Ishikawa (cell line): Measurements from ENCODE around the gene GAB3.

Source experiments
- CEBPB ChIP-seq: IDR thresholded peaks from 2 replicates; pipeline ENCODE4 v1.6.1; 2012
- CREB1 ChIP-seq: IDR thresholded peaks from 2 replicates; pipeline ENCODE4 v1.6.1; 2012; ENCODE audit warnings: low read depth
- EGR1 ChIP-seq: IDR thresholded peaks from 2 replicates; pipeline ENCODE4 v1.6.1; 2012
- EP300 ChIP-seq: IDR thresholded peaks from 2 replicates; pipeline ENCODE4 v1.6.1; 2012; ENCODE audit warnings: borderline replicate concordance
- FOXM1 ChIP-seq: IDR thresholded peaks from 2 replicates; pipeline ENCODE4 v1.6.1; 2012; ENCODE audit warnings: low read depth, borderline replicate concordance
- MAX ChIP-seq: IDR thresholded peaks from 2 replicates; pipeline ENCODE4 v1.6.1; 2012
- NFIC ChIP-seq: IDR thresholded peaks from 2 replicates; pipeline ENCODE4 v1.6.1; 2012
- RAD21 ChIP-seq: IDR thresholded peaks from 2 replicates; pipeline ENCODE4 v1.6.1; 2012; ENCODE audit warnings: low read depth
- REST ChIP-seq: IDR thresholded peaks from 2 replicates; pipeline ENCODE4 v1.6.1; 2012; ENCODE audit warnings: low read depth, mild to moderate bottlenecking
- TAF1 ChIP-seq: IDR thresholded peaks from 2 replicates; pipeline ENCODE4 v1.6.1; 2012; ENCODE audit warnings: low read depth, mild to moderate bottlenecking
- TCF12 ChIP-seq: IDR thresholded peaks from 2 replicates; pipeline ENCODE4 v1.6.1; 2012; ENCODE audit warnings: low read depth
- TEAD4 ChIP-seq: IDR thresholded peaks from 2 replicates; pipeline ENCODE4 v1.6.1; 2012
- USF1 ChIP-seq: IDR thresholded peaks from 2 replicates; pipeline ENCODE4 v1.6.1; 2012
- YY1 ChIP-seq: IDR thresholded peaks from 2 replicates; pipeline ENCODE4 v1.6.1; 2012; ENCODE audit warnings: low read depth
- ZBTB7A ChIP-seq: IDR thresholded peaks from 2 replicates; pipeline ENCODE4 v1.6.1; 2012; ENCODE audit warnings: low read depth

Gene GAB3

GRCh38 chrX:154749856-154750255 is 1.0 kb downstream of the GAB3 start:
- TF ChIP-seq REST (no peak), FOXM1 (no peak), EP300 (no peak), MAX (no peak), TAF1 (no peak), USF1 (no peak), RAD21 (no peak), CEBPB (no peak), NFIC (no peak), EGR1 (no peak), CREB1 (no peak), ZBTB7A (no peak), TEAD4 (no peak), TCF12 (no peak)

- no peak for TF ChIP-seq USF1
- peak; percentile 79 for TF ChIP-seq RAD21
- TF ChIP-seq TCF12 = no peak
- TF ChIP-seq REST = no peak
- no peak for TF ChIP-seq ZBTB7A
These were observed 2.1 kb downstream of the GAB3 start for GRCh38 chrX:154748712-154749339.

- TF ChIP-seq USF1 (no peak), YY1 (no peak), TEAD4 (no peak), NFIC (no peak), REST (no peak), ZBTB7A (no peak), RAD21 (no peak), EGR1 (no peak), FOXM1 (no peak), EP300 (no peak), MAX (no peak), TCF12 (no peak), TAF1 (no peak), CREB1 (no peak), CEBPB (no peak)
These were observed 8.3 kb downstream of the GAB3 start for GRCh38 chrX:154742613-154743012.

GRCh38 chrX:154739952-154740465 is 10.9 kb downstream of the GAB3 start:
- TF ChIP-seq REST (no peak), YY1 (no peak), CEBPB (no peak), CREB1 (no peak), FOXM1 (no peak), RAD21 (no peak), EGR1 (no peak), ZBTB7A (no peak), USF1 (no peak)
